Lung (tissue), 12 donors: ENCODE results near the gene AP4B1. TPM values are rescaled to one million over a fixed set of nuclear protein-coding genes. Genes with fewer than 3 reads are reported as not detected.

ENCODE experiments used
- ATAC-seq: fragments of 200-7000 bp; cut with Tn5 transposase; one replicate; pipeline ENCODE4 v1.9.1; 2020; ENCODE audit warnings: moderate number of reproducible peaks; ENCODE audit not compliant: insufficient read depth, low FRiP score
- DNase-seq, 3 donors: peaks; one replicate each; pipeline ENCODE4 v3.0.0-alpha.2; 2013 to 2017
- H3K27ac ChIP-seq, 2 donors: one replicate each; pipeline ENCODE4 v1.5.1; 2013; ENCODE audit warnings: mild to moderate bottlenecking in 2 of 2, moderate library complexity in 2 of 2, control low read depth in 1 of 2, inconsistent platforms in 1 of 2, low read depth in 1 of 2, low read length in 1 of 2
- H3K27me3 ChIP-seq, 3 donors: one replicate each; pipeline ENCODE4 v1.5.1; 2013; ENCODE audit warnings: low read length in 2 of 3; ENCODE audit not compliant: control insufficient read depth in 3 of 3, insufficient read depth in 3 of 3
- H3K36me3 ChIP-seq, 4 donors: one replicate each; pipeline ENCODE4 v1.5.1; 2013; ENCODE audit warnings: low read length in 4 of 4, mild to moderate bottlenecking in 1 of 4, moderate library complexity in 1 of 4; ENCODE audit not compliant: control insufficient read depth in 4 of 4, insufficient read depth in 4 of 4
- H3K4me1 ChIP-seq, 5 donors: one replicate each; pipeline ENCODE4 v1.5.1; 2013; ENCODE audit warnings: low read length in 5 of 5, mild to moderate bottlenecking in 2 of 5, moderate library complexity in 1 of 5; ENCODE audit not compliant: control insufficient read depth in 5 of 5, insufficient read depth in 5 of 5
- H3K4me3 ChIP-seq: one replicate; pipeline ENCODE4 v1.5.1; 2013; ENCODE audit warnings: mild to moderate bottlenecking, control low read depth, moderate library complexity
- H3K9ac ChIP-seq, 2 donors: one replicate each; pipeline ENCODE4 v1.5.1; 2013; ENCODE audit warnings: low read length in 2 of 2, control low read depth in 1 of 2; ENCODE audit not compliant: insufficient read depth in 1 of 2
- H3K9me3 ChIP-seq, 4 donors: one replicate each; pipeline ENCODE4 v1.5.1; 2013; ENCODE audit warnings: low read length in 3 of 4, mild to moderate bottlenecking in 1 of 4, moderate library complexity in 1 of 4; ENCODE audit not compliant: control insufficient read depth in 4 of 4, insufficient read depth in 3 of 4
- CTCF ChIP-seq: IDR thresholded peaks from 2 replicates; pipeline ENCODE4 v1.5.1; 2012; ENCODE audit warnings: mild to moderate bottlenecking; ENCODE audit errors: control extremely low read depth, extremely low read depth
- WGBS, 2 donors: extraction: QIAGEN DNeasy Blood & Tissue Kit; methylation state at CpG; one replicate each; pipeline ENCODE4 v1.1.7; 2013; 5-methylcytosine and 5-hydroxymethylcytosine counted together
- polyA plus RNA-seq, 2 donors: library from polyadenylated mRNA; stranded (reverse); fragments of 200-250 nt; gene quantifications; one replicate each; pipeline ENCODE4 v1.2.1, GENCODE V29; 2013
- total RNA-seq, 2 donors: library from RNA; depleted of rRNA in 1 of 2; stranded (reverse); fragments of >200 nt in 1 of 2; gene quantifications; one replicate each; pipeline ENCODE4 v1.2.1, GENCODE V29; 2014 to 2021
- donor health status: control.
- donor health status: control.
- donor health status: Bipolar disorder and iron deficiency.
- donor health status: healthy.
- donor health status: DM: yes; HTN: yes; CAD: no.

AP4B1 gene
- total and polyA plus RNA-seq, 4 donors = 12.8 to 43.9 (median 18.9) TPM

GRCh38 chr1:113850127-113850796 is 54.3 kb downstream of the AP4B1 start:
- ATAC-seq = no peak
- H3K9me3 ChIP-seq = no peaks in the 10 kb centered on the region
- no peaks in the 10 kb centered on the region for H3K27me3 ChIP-seq
- no peaks in the 10 kb centered on the region for H3K36me3 ChIP-seq
- no peak overlapping the region for H3K4me3 ChIP-seq
- no peak overlapping the region for H3K27ac ChIP-seq
- no peak overlapping the region for H3K9ac ChIP-seq
- no peak for DNase-seq
- WGBS, 2 donors = 69 to 71% methylated on average over 3 of the region's 3 CpGs
- no peak for TF ChIP-seq CTCF
- no peaks in the 10 kb centered on the region for H3K4me1 ChIP-seq

- Histone ChIP-seq H3K9ac (no peak overlapping the region), H3K4me1 (no peaks in the 10 kb centered on the region), H3K27ac (no peak overlapping the region), H3K9me3 (no peaks in the 10 kb centered on the region), H3K4me3 (no peak overlapping the region), H3K27me3 (no peaks in the 10 kb centered on the region), H3K36me3 (peaks cover 0 to 1% (median 0%) of the 10 kb centered on the region in 4 donors)
- TF ChIP-seq CTCF = no peak
- ATAC-seq (no peak), DNase-seq (no peak)
Measured at GRCh38 chr1:113849072-113849471, 55.5 kb downstream of the AP4B1 start.

- Histone ChIP-seq H3K4me3 (no peak overlapping the region), H3K4me1 (no peaks in the 10 kb centered on the region), H3K27me3 (no peaks in the 10 kb centered on the region), H3K27ac (no peak overlapping the region), H3K9ac (no peak overlapping the region), H3K9me3 (no peaks in the 10 kb centered on the region), H3K36me3 (peaks cover 0 to 1% (median 0%) of the 10 kb centered on the region in 4 donors)
- ATAC-seq (no peak), DNase-seq (no peak)
- 84 to 86% methylated on average over 2 of the region's 2 CpGs for WGBS, 2 donors
- no peak for TF ChIP-seq CTCF
Measured at GRCh38 chr1:113846391-113847035, 58.1 kb downstream of the AP4B1 start.

Other genes starting within 250 kb of the AP4B1 start
- gene PHTF1, start 145.3 kb downstream of the AP4B1 start, total RNA-seq = 10 to 100 TPM; 23.3 to 29.7 TPM
- 10 to 100 TPM in 1 of 2 donors, 1 to 10 TPM in 1; 9.5 to 15.8 TPM for gene PHTF1, start 145.3 kb downstream of the AP4B1 start, polyA plus RNA-seq
- gene RSBN1, start 92.3 kb downstream of the AP4B1 start, total RNA-seq = 10 to 100 TPM; 18.2 to 39.0 TPM
- gene RSBN1, start 92.3 kb downstream of the AP4B1 start, polyA plus RNA-seq = 1 to 10 TPM; 4.4 to 6.8 TPM
- 1 to 10 TPM; 6.9 to 7.0 TPM for gene PTPN22, start 33.1 kb downstream of the AP4B1 start, total RNA-seq
- gene PTPN22, start 33.1 kb downstream of the AP4B1 start, polyA plus RNA-seq = 1 to 10 TPM; 4.2 to 5.3 TPM
- gene BCL2L15, start 17.2 kb downstream of the AP4B1 start, total RNA-seq = 1 to 10 TPM; 3.2 to 3.3 TPM
- gene BCL2L15, start 17.2 kb downstream of the AP4B1 start, polyA plus RNA-seq = 1 to 10 TPM; 1.9 to 7.0 TPM
- gene DCLRE1B, start 527 bp upstream of the AP4B1 start, total RNA-seq = 1 to 10 TPM; 4.9 to 7.8 TPM
- 1 to 10 TPM; 2.6 to 5.5 TPM for gene DCLRE1B, start 527 bp upstream of the AP4B1 start, polyA plus RNA-seq
- 10 to 100 TPM; 84.1 to 87.2 TPM for gene HIPK1, start 24.5 kb upstream of the AP4B1 start, total RNA-seq
- 10 to 100 TPM; 10.9 to 25.0 TPM for gene HIPK1, start 24.5 kb upstream of the AP4B1 start, polyA plus RNA-seq
- 100 to 1,000 TPM in 1 of 2 donors, 10 to 100 TPM in 1; 27.4 to 108 TPM for gene OLFML3, start 74.7 kb upstream of the AP4B1 start, total RNA-seq
- 10 to 100 TPM in 1 of 2 donors, 1 to 10 TPM in 1; 9.7 to 11.6 TPM for gene OLFML3, start 74.7 kb upstream of the AP4B1 start, polyA plus RNA-seq
- 1 to 10 TPM in 1 of 2 donors, not detected in 1; 4.2 TPM for gene SYT6, start 249.1 kb upstream of the AP4B1 start, total RNA-seq
- under 1 TPM in 1 of 2 donors, not detected in 1; 0.01 TPM for gene SYT6, start 249.1 kb upstream of the AP4B1 start, polyA plus RNA-seq